HG03565 (cell line): Measurements from ENCODE around the gene RSPH6A.
"Not testable (repeated sequence)": the region's sequence is repeated elsewhere in the genome, so short reads cannot be mapped to it uniquely, and the experiment has no call there.

Experiments used
- ATAC-seq: cut with Tn5 transposase; IDR thresholded peaks from one replicate; pipeline ENCODE4 v1.9.1; 2021; ENCODE audit warnings: mild to moderate bottlenecking, moderate library complexity; ENCODE audit not compliant: unreplicated experiment

RSPH6A gene

GRCh38 chr19:45767410-45767880 lies 47.7 kb downstream of the RSPH6A start:
- ATAC-seq = no peak

DNA sequence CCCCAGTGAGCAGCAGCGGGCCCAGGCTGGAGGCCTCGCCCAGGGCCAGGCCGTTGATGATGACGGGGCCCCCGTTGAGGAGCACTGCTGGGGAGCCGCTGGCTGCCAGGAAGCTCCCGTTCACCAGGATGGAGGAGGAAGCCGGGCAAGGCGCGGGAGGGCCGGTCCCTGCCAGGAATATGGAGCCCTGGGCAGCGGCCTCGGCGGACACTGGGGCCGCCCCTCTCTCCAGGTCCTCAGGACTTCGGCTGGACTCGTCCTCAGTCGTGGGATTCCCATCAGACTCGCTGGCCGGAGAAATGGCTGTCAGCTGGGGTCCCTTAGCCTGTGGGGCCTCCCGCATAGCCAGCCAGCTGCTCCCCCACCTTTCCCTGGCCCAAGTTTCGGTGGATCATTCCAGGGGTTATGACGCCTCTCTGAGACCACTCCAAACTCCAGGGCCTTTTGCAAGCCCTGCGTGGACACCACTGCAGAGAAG lies 48.2 kb downstream of the RSPH6A start:
- ATAC-seq = no peak

- no peak for ATAC-seq
Observed at GRCh38 chr19:45766296-45766868, 48.7 kb downstream of the RSPH6A start.

DNA sequence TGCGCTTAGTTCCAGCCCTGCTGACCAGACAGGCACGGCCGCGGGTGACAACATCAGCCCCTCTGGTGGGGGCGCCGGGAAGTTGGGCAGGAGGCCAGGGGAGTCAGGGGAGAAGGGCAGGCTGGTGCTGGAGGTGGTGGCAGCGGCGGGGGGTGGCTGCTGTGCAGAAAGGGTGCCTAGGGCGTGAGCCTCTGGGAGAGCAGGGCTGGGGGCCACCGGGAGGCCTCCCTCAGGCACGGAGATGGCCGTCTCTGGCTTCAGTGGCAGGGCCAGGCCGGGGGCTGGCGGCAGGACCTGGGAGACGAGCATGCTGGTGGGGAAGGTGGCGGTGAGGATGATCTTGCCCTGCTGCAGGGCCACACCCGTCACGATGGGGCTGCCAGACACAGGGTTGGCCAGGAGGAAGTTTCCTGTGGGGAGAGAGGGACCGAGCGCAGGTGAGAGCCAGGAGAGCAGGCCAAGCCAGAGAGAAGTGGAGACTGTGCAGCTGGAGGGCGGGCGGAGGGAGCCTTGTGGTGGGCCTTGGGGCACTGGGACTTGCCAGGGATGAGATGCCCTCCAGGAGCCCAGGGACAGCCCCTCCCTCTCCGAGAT lies 49.3 kb downstream of the RSPH6A start:
- ATAC-seq = no peak

- no peak for ATAC-seq
Observed at GRCh38 chr19:45764945-45765701, 50.0 kb downstream of the RSPH6A start.

- ATAC-seq = no peak
Observed at GRCh38 chr19:45764475-45764874, 50.6 kb downstream of the RSPH6A start.

- ATAC-seq = no peak
Observed at GRCh38 chr19:45763691-45764294, 51.3 kb downstream of the RSPH6A start.

GRCh38 chr19:45762870-45763631 lies 52.1 kb downstream of the RSPH6A start:
- no peak for ATAC-seq

DNA sequence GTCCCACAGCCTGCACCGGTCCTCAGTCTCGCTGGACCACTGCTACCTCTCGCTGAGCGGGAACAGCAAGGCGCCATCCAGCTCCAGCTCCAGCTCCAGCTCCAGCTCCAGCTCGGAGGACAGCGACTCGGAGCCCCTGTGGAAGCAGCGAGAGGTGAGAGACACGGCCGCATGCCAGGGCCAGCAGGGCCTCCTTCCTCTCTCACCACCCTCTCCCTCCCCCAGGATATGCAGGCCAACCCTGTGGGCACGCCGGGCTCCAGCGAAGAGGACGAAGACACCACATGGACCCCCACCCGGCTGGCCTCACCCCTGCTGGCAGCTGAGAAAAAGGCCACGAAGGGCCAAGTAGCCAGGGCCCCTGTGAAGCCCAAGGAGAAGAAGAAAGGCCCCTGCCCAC lies 53.4 kb downstream of the RSPH6A start:
- ATAC-seq = no peak

DNA sequence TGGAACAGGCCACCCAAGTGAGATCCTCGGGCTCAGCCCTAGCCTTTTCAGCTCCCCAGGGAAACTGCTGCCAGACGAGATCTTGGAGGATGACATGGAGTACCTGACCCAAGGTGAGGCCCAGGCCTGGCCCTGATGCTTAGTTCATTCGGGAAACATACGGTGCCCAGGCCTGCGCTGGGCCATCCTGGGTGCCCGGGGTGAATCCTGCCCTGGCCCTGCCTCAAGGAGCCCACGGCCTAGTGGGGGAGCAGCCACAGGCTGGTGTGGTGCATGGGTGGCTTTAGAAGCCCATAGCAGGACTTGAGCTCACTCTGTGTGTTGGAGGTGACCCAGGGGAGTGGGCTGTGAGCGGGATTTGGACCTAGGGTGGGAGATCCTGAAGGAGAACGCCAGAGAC lies 56.2 kb downstream of the RSPH6A start:
- no peak for ATAC-seq

DNA sequence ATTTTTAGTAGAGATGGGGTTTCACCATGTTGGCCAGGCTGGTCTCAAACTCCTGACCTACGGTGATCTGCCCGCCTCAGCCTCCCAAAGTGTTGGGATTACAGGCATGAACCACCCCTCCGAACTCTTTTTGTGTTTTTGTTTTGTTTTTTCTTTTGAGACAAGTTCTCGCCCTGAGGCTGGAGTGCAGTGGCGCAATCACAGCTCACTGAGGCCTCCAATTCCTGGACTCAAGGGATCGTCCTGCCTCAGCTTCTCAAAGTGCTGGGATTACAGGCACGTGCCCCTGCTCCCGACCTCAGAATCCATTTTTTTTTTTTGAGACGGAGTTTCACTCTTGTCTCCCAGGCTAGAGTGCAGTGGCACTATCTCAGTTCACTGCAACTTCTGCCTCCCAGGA lies 57.4 kb downstream of the RSPH6A start:
- no peak for ATAC-seq

GRCh38 chr19:45754323-45754722 lies 60.8 kb downstream of the RSPH6A start:
- no peak for ATAC-seq

GRCh38 chr19:45753548-45753947 lies 61.6 kb downstream of the RSPH6A start:
- no peak for ATAC-seq

GRCh38 chr19:45752639-45753038 lies 62.5 kb downstream of the RSPH6A start:
- no peak for ATAC-seq

DNA sequence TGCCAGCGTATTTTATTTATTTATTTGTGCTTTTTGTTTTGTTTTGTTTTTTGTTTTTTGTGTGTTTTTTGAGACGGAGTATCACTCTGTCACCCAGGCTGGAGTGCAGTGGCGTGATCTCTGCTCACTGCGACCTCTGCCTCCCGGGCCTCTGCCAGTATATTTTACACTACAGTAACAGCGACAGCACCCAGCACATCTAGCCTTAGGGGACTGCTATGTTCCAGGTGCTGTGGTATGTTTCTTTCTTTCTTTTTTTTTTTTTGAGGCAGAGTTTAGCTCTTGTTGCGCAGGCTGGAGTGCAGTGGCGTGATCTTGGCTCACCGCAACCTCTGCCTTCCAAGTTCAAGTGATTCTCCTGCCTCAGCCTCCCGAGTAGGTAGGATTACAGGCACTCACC lies 63.6 kb downstream of the RSPH6A start:
- not testable (repeated sequence) for ATAC-seq

- ATAC-seq = no peak
Observed at GRCh38 chr19:45747513-45747912, 67.6 kb downstream of the RSPH6A start.

- ATAC-seq = no peak
Observed at GRCh38 chr19:45746866-45747265, 68.2 kb downstream of the RSPH6A start.
